ENCODE results near the gene FAM120B.
"Not testable (repeated sequence)": the region's sequence is repeated elsewhere in the genome, so short reads cannot be mapped to it uniquely, and the experiment has no call there.

Gene FAM120B

GRCh38 chr6:170297576-170298330 lies 8.8 kb upstream of the FAM120B start:
- DNase-seq (ENCODE audit: low read depth in 2 of 2): no peak

GRCh38 chr6:170298688-170299087 lies 7.9 kb upstream of the FAM120B start:
- no peak for DNase-seq (ENCODE audit: low read depth in 2 of 2)

GRCh38 chr6:170301184-170301583 lies 5.4 kb upstream of the FAM120B start:
- DNase-seq (ENCODE audit: low read depth in 2 of 2): no peak

DNA sequence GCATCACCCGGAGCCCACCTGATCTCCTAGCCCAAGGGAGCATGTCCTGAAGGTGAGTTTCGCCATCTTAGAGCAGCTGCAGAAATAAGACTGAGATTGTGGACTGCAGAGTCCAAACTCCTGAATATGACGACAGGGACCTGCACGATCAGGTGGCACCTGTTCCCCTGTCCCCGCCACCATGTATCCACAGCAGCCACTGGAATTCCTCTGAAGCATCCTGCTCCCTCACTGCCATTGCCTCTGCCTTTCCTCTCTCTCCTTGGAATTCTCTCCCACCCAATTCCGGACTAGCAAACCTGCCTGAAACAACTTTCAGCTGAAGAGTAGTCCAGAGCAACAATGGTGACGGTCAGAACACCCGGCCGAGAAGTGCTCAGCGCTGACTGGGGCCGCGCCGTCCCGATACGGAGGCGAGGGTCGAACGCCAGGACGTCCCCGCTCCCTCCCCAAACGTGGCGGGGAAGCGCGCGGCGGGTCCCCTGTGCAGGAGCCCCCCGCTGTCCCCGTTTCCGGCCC lies 694 bp upstream of the FAM120B start:
- DNase-seq (ENCODE audit: low read depth in 2 of 2): no peak

DNA sequence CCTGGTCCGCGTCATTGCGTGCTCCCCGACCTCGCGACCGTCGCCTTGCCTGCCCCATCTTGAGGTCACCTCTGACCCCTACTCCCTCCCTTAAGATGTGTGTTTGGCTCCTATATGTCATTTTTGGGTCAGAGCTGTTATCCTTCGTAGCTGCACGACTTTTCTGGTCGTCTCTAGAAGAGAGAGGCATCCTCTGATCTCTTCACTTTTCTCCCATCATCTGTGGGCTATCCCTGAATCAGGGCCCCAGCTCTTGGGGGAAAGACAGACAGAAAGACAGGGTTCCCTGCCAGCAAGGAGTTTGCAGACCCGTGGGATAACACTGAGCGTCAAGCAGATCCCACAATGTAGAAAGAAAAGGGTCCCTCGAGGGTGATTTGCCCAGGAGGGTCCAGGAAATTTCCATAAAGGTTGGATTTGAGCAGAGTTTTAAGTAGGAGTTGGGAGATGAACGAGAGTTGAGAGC lies 555 bp downstream of the FAM120B start:
- no peak for DNase-seq (ENCODE audit: low read depth in 2 of 2)

DNA sequence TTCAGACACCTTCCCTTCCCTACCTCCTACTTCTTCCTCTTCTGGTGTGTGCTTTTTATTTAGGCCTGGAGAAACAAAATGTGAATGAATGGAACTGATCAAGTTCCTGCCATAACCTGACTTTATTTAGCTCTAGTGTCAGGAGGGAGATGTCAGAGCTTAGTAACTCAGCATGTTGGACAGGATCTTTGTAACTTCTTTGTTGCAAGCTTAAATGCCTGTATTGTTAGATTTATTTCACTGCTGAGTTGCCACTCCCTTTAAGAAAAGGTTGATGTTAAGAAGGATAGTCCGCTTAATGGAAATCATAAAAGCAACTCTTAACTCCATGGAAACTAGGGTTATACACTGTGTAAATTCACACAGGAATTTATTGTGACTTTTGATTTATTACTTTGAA lies 2.2 kb downstream of the FAM120B start:
- DNase-seq (ENCODE audit: low read depth in 2 of 2): no peak

DNA sequence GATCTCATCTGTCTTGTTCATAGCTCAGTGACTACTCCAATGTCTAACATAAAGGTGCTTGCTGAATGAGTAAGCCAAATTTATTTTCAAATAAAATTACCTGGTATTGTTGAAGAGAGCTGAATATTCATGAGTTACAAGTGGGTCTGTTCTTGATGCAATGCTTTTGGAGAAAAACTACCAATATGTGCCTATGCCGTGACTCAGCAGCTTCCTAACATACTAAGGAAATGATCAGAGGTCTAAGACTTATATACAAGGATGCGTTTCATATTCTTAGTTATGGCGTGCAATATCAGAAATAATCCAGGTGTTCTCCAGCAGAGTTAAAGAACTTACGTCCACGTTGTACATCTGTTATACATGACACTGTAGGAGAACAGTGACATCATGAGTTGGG lies 5.1 kb downstream of the FAM120B start:
- no peak for DNase-seq (ENCODE audit: low read depth in 2 of 2)

DNA sequence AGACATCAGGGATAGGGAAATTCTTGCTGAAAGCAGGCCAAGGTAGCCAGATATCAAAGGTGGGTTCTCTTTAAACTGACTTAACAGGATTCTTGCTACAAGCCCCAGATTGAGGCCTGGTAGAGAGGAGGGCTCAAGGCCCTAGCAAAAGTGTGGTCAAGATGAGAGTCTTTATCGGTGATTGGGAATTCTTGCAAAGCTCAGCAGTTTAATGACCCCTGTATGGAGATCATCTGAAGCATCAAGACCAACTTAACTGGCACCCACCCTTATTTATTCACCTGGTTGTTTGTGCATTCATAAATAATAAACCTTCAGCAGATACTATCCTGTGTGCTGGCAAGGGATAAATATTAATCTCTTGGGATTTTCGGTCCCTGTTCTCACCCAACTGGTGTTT lies 6.3 kb downstream of the FAM120B start:
- no peak for DNase-seq (ENCODE audit: low read depth in 2 of 2)

DNA sequence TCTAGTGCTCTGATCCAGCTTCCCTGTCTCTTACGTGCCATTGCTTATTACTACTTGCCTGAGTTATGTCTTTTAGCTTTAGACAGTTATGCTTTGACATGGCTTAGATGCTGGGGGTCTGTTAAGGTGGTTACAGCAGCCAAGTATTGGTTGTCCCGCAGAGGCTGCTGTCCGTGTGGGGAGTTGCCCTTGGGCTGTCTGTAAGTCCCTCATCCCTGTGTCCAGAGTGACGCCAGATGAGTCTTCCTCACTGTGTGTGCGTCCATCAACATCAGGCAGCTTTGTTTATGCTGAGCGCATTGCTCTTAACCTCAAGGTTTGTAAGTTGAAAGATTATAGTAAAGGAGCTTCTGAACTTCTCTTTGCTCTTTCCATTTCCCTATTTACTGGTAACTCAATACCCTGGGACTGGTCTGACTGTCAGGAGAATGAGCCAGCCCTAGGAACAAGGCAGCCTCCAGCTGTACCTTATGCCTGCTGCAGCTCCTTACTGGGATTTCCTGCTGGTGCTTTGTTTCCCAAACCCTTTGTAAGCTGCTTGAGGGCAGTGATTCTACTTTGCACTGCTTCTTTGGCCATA lies 7.2 kb downstream of the FAM120B start:
- no peak for DNase-seq (ENCODE audit: low read depth in 2 of 2)

GRCh38 chr6:170314983-170315382 lies 8.4 kb downstream of the FAM120B start:
- DNase-seq (ENCODE audit: low read depth in 2 of 2): no peak

GRCh38 chr6:170316071-170316470 lies 9.5 kb downstream of the FAM120B start:
- no peak for DNase-seq (ENCODE audit: low read depth in 2 of 2)

DNA sequence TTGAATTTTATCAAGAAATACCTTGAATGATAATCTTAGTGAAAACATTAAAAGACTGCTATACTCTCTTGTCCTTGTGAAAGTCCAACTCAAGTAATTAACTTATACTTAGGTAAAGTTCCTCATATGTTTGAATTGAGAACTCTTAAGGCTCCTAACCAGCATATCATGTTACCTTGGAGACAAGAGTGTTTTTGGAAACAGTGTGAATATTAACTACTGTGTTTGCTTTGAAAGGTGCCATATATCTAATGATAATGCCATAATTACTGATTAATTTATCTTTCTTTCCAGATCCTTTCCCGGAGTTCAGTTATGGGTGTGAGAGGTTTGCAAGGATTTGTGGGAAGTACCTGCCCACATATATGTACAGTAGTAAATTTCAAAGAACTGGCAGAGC lies 10.5 kb downstream of the FAM120B start:
- DNase-seq (ENCODE audit: low read depth in 2 of 2): no peak

- DNase-seq (ENCODE audit: low read depth in 2 of 2): no peak
Measured at GRCh38 chr6:170317718-170318117, 11.2 kb downstream of the FAM120B start.

- no peak for DNase-seq (ENCODE audit: low read depth in 2 of 2)
Measured at GRCh38 chr6:170329321-170329720, 22.8 kb downstream of the FAM120B start.

DNA sequence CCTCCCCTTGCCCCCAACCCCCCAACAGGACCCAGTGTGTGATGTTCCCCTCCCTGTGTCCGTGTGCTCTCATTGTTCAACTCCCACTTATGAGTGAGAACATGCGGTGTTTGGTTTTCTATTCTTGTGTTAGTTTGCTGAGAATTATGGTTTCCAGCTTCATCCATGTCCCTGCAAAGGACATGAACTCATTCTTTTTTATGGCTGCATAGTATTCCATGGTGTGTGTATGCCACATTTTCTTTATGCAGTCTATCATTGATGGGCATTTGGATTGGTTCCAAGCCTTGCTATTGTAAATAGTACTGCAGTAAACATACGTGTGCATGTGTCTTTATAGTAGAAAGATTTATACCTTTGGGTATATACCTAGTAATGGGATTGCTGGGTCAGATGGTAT lies 28.6 kb downstream of the FAM120B start:
- DNase-seq (ENCODE audit: low read depth in 2 of 2): not testable (repeated sequence)

DNA sequence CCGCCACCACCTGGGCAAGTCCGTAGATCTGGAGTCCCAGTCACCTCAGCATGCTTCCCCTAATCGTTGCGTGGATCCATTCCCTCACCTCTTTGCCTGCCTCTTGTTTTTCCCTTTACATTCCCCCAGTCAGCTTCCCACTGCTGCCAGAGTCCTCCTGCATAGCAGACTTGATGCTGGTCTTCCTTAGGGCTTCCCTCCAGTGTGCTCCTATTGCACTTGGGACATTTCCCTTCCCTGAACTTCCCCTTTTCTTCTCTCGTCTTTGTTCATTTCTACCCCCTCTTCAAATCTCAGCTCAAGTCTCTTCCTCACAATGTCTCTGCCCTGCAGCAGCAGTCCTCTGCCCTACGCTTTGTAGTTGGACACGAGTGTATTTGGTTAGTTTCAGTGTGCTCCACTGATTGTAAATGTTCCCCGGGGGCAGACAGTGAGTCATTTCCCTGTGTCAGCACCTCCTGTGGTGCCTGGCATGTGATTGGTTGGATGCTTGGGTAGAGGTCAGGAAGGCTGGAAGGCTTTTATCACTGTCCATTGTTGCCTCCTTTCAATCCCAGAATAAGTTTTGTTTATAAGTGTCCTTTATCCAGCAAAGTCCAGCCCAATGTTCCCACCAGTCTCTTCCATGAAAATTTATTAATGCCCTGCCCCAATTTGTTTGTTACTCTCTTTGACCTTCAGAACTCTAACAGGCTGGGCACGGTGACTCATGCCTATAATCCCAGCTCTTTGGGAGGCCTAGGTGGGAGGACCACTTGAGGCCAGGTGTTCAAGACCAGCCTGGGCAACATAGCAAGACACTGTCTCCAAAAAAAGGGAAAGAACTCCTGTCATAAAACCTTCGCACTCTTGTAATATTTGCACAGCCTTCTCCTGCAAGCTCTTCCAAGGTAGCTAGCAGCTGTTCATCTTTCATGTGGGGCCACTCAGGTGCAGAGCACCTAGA lies 38.3 kb downstream of the FAM120B start:
- DNase-seq (ENCODE audit: low read depth in 2 of 2): no peak

- no peak for DNase-seq (ENCODE audit: low read depth in 2 of 2)
Measured at GRCh38 chr6:170345662-170346061, 39.1 kb downstream of the FAM120B start.

DNA sequence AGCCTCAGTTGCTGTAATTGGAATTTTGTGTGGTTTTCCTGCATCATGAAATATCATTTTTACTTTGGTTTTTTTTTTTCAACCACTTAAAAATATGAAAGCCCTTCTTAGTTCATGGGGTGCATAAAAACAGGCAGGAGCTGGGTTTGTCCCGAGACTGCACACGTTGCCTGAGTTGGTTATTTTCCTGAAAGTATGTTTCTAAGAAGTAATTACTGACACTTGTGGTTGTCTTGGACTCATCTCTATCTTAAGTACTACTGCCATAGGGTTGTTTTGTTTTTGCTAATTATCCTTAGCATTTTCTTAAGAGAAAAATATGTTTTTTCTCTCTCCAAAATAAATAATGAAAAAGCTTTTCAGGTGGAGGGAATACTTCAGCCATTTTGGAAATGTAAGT lies 40.1 kb downstream of the FAM120B start:
- no peak for DNase-seq (ENCODE audit: low read depth in 2 of 2)

DNA sequence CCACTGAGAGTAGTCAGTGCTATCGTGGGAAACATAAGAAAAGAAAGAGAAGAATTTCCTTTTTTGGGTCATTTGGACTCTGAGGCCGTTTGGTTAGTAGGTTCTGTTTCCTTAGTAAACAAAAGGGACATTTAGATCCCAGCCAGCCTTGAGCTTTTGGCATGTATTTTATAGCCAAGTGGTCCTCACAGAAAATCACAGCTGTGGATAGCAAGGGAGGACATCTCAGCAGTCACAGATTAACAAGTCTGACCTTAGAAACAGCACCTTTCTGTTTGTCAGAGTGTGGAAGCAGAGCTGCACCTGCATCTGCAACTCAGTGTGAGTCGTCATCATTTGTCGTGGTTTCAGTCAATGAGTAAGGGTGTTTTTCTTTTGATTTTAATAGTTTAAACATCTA lies 40.5 kb downstream of the FAM120B start:
- DNase-seq (ENCODE audit: low read depth in 2 of 2): no peak

GRCh38 chr6:170347975-170348374 lies 41.4 kb downstream of the FAM120B start:
- no peak for DNase-seq (ENCODE audit: low read depth in 2 of 2)

- not testable (repeated sequence) for DNase-seq (ENCODE audit: low read depth in 2 of 2)
Measured at GRCh38 chr6:170351456-170351855, 44.9 kb downstream of the FAM120B start.

DNA sequence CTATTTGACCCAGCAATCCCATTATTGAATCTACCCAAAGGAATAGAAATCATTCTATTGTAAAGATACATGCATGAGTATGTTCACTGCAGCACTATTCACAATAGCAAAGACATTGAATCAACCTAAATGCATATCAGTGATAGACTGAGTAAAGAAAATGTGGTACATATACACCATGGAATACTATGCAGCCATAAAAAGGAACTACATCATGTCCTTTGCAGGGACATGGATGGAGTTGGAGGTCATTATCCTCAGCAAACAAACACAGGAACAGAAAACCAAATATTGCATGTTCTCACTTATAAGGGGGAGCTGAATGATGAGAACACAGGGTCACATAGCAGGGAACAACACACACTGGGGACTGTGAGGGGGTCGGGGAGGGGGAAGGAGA lies 48.6 kb downstream of the FAM120B start:
- DNase-seq (ENCODE audit: low read depth in 2 of 2): not testable (repeated sequence)
